Psoas muscle (tissue), 8 donors: ENCODE results near the gene ADAMTS13. TPM values are rescaled to one million over a fixed set of nuclear protein-coding genes. Genes with fewer than 3 reads are reported as not detected.
"Not testable (repeated sequence)": the region's sequence is repeated elsewhere in the genome, so short reads cannot be mapped to it uniquely, and the experiment has no call there.

ENCODE experiments used
- ATAC-seq, 4 donors: fragments of 200-7000 bp; cut with Tn5 transposase; one replicate each; pipeline ENCODE4 v1.9.1; 2020; ENCODE audit warnings: moderate library complexity in 3 of 4, mild to moderate bottlenecking in 2 of 4
- DNase-seq, 2 donors: peaks; one replicate each; pipeline ENCODE4 v3.0.0-alpha.2; 2020
- H3K27ac ChIP-seq: fragments of 200-600 bp; one replicate; pipeline ENCODE4 v1.8.0; 2022
- H3K27me3 ChIP-seq, 3 donors: fragments of 200-600 bp in 1 of 3; one replicate each; pipeline versions ENCODE4 v1.6.1 to v1.8.0; 2013 to 2022; ENCODE audit warnings: low read length in 2 of 3, mild to moderate bottlenecking in 2 of 3, moderate library complexity in 1 of 3; ENCODE audit not compliant: insufficient read depth in 3 of 3
- H3K36me3 ChIP-seq, 2 donors: fragments of 200-600 bp in 1 of 2; one replicate each; pipeline versions ENCODE4 v1.6.1 to v1.8.0; 2013 to 2022; ENCODE audit warnings: low read depth in 1 of 2, mild to moderate bottlenecking in 1 of 2, moderate library complexity in 1 of 2; ENCODE audit not compliant: insufficient read depth in 1 of 2
- H3K4me1 ChIP-seq: fragments of 200-600 bp; one replicate; pipeline ENCODE4 v1.8.0; 2022
- H3K4me3 ChIP-seq: fragments of 200-600 bp; one replicate; pipeline ENCODE4 v1.8.0; 2022; ENCODE audit warnings: mild to moderate bottlenecking
- H3K9me3 ChIP-seq: fragments of 200-600 bp; one replicate; pipeline ENCODE4 v1.8.0; 2022
- CTCF ChIP-seq: fragments of 200-600 bp; IDR thresholded peaks from one replicate; pipeline ENCODE4 v1.8.0; 2022; ENCODE audit warnings: antibody characterized with exemption
- WGBS, 3 donors: extraction: QIAGEN DNeasy Blood & Tissue Kit; methylation state at CpG; one replicate each; pipeline versions ENCODE4 v1.1.6 to v1.1.7; 2013; 5-methylcytosine and 5-hydroxymethylcytosine counted together
- intact Hi-C, 2 donors: fragments of 100-400 bp; cut with DNase I; formaldehyde crosslinking; loops; one replicate each; pipeline versions ENCODE4 v1.11.0 to v1.14.2; 2022
- polyA plus RNA-seq, 3 donors: library from polyadenylated mRNA; stranded (reverse); fragments of 200-250 nt; gene quantifications; one replicate each; pipeline ENCODE4 v1.2.3, GENCODE V29; 2013
- total RNA-seq, 4 donors: library from RNA; stranded (reverse); fragmentation: NEBNext Ultra II Directional in 2 of 4; extraction: Animal tissue kit (Norgen Biotek cat#: 25700) in 2 of 4; gene quantifications; one replicate each; pipeline versions ENCODE4 v1.2.1 to v1.2.4, GENCODE V29; 2021 to 2023
- donor health status: healthy with polysubstance abuse.
- donor health status: DM: no; HTN: no; CAD: no; lungs with moderate emphysema.
- donor health status: Bipolar disorder and iron deficiency.
- donor health status: healthy.
- donor health status: DM: yes; HTN: yes; CAD: no.
- donor health status: DM: no; HTN: no; CAD: no.
- donor health status: DM: no; HTN: no; CAD: no.
- donor health status: DM: yes; HTN: yes; CAD: no.

The ADAMTS13 gene
- total and polyA plus RNA-seq, 7 donors, result 0.73 to 6.7 (median 2.5) TPM

GRCh38 chr9:133375724-133376654 is 46.2 kb upstream of the ADAMTS13 start, which contains the start of the genes STKLD1 and SURF4:
TSS of gene STKLD1 (plus strand) at chr9:133376366. CDS start at chr9:133376474, 108 bp downstream.
TSS of gene SURF4 (minus strand) at chr9:133376060. CDS start at chr9:133375969, 91 bp downstream.
- 0 to 1% (median 0%) methylated on average over 50 to 120 of the region's 120 CpGs for WGBS, 3 donors

GRCh38 chr9:133377280-133377679 is 44.9 kb upstream of the ADAMTS13 start:
- WGBS, 3 donors, result 88 to 94% (median 89%) methylated on average over 14 of the region's 14 CpGs
- DNase-seq, H3K4me3 ChIP-seq, H3K27me3 ChIP-seq, H3K36me3 ChIP-seq, H3K27ac ChIP-seq, H3K9me3 ChIP-seq, ATAC-seq: not testable (repeated sequence)
- H3K4me1 ChIP-seq, result peaks cover 29% of the 10 kb centered on the region
- intact Hi-C loops, result loop anchor here (2.0 to 5.0 kb wide), 2 partner anchors 28 to 40 kb away; partner anchors contain the start of gene SURF6 (in 1 of the 2)

More at GRCh38 chr9:133375724-133376654, 46.2 kb upstream of the ADAMTS13 start, which contains the start of the genes STKLD1 and SURF4:
- TF ChIP-seq CTCF, result no peak
- H3K9me3 ChIP-seq, result no peaks in the 10 kb centered on the region
- DNase-seq (peak; percentile 96 to 98), ATAC-seq (peak; percentile 96 to 98 (median 98))
- H3K27ac ChIP-seq, result peak within 1 kb of the TSS; percentile 97
- H3K27me3 ChIP-seq, result no peaks in the 10 kb centered on the region
- H3K36me3 ChIP-seq, result peaks cover 0 to 3% of the 10 kb centered on the region in 2 donors
- H3K4me1 ChIP-seq, result peaks cover 41% of the 10 kb centered on the region
- intact Hi-C loops, result loop anchor here (2.0 to 5.0 kb wide), 3 partner anchors 23 to 39 kb away; partner anchors contain the start of gene SURF6 (in 1 of the 2)
- peak within 1 kb of the TSS; percentile 100 for H3K4me3 ChIP-seq

- Histone ChIP-seq H3K9me3 (no peaks in the 10 kb centered on the region), H3K27ac (no peak overlapping the region), H3K27me3 (no peaks in the 10 kb centered on the region), H3K4me1 (peaks cover 24% of the 10 kb centered on the region), H3K4me3 (no peak overlapping the region), H3K36me3 (no peaks in the 10 kb centered on the region)
- intact Hi-C loops, result loop anchor here (2.0 to 5.0 kb wide), 2 partner anchors 27 to 40 kb away; partner anchors contain the start of gene SURF6 (in 1 of the 2)
- DNase-seq (no peak), ATAC-seq (no peak)
- WGBS, 3 donors, result 58 to 75% (median 65%) methylated on average over 6 of the region's 6 CpGs
- no peak for TF ChIP-seq CTCF
Measured at GRCh38 chr9:133377721-133378216, 44.4 kb upstream of the ADAMTS13 start.

GRCh38 chr9:133378408-133378962 is 43.7 kb upstream of the ADAMTS13 start:
- H3K27ac ChIP-seq, result no peak overlapping the region
- WGBS, 3 donors, result 73 to 87% (median 82%) methylated on average over 1 of the region's 1 CpG
- H3K4me1 ChIP-seq, result peaks cover 19% of the 10 kb centered on the region
- no peak for ATAC-seq
- H3K36me3 ChIP-seq, result no peaks in the 10 kb centered on the region
- no peak overlapping the region for H3K4me3 ChIP-seq
- no peaks in the 10 kb centered on the region for H3K27me3 ChIP-seq
- intact Hi-C loops, result loop anchor here in 1 of 2 donors (5.0 kb wide), 1 partner anchor 41 kb away; the partner anchor contains the start of gene SURF6
- no peaks in the 10 kb centered on the region for H3K9me3 ChIP-seq
- no peak for TF ChIP-seq CTCF
- no peak for DNase-seq
